SK-N-MC (cell line): Measurements from ENCODE around the gene DNAJB1.
"Not testable (repeated sequence)": the region's sequence is repeated elsewhere in the genome, so short reads cannot be mapped to it uniquely, and the experiment has no call there.

ENCODE experiments used
- DNase-seq: peaks from one replicate; pipeline ENCODE4 v3.0.0-alpha.2; 2011; ENCODE audit warnings: low read depth, low spot score
- H3K27ac ChIP-seq: fragments of 200-600 bp; sonication (generic); 2 replicates; pipeline ENCODE4 v1.5.1; 2016; ENCODE audit warnings: mixed run types
- H3K36me3 ChIP-seq: fragments of 200-600 bp; sonication (generic); 2 replicates; pipeline ENCODE4 v1.6.1; 2017; ENCODE audit warnings: antibody characterized with exemption, low read length, mixed read lengths; ENCODE audit not compliant: insufficient read depth
- H3K4me3 ChIP-seq: fragments of 200-600 bp; sonication (generic); 2 replicates; pipeline ENCODE4 v1.5.1; 2016
- H3K9ac ChIP-seq: fragments of 200-600 bp; sonication (generic); 2 replicates; pipeline ENCODE4 v1.8.0; 2017; ENCODE audit warnings: mixed run types, mixed read lengths; ENCODE audit not compliant: insufficient read length
- H3K9me3 ChIP-seq: fragments of 200-600 bp; sonication (generic); 2 replicates; pipeline ENCODE4 v1.6.1; 2017; ENCODE audit warnings: low read depth, mild to moderate bottlenecking, antibody characterized with exemption, low read length, moderate library complexity, mixed read lengths
- EZH2 ChIP-seq: fragments of 200-600 bp; sonication (generic); IDR thresholded peaks from one replicate; pipeline ENCODE4 v1.6.1; 2017; ENCODE audit warnings: antibody characterized with exemption
- FOXP2 ChIP-seq: optimal IDR thresholded peaks from 2 replicates; pipeline ENCODE3; 2011; ENCODE audit warnings: mild to moderate bottlenecking, moderate library complexity; ENCODE audit not compliant: insufficient read depth; ENCODE audit errors: extremely low read length, control extremely low read depth
- POLR2AphosphoS5 ChIP-seq: IDR thresholded peaks from 2 replicates; pipeline ENCODE4 v1.6.1; 2012; ENCODE audit warnings: mild to moderate bottlenecking, low read depth, low read length, borderline replicate concordance

DNAJB1 gene

DNA sequence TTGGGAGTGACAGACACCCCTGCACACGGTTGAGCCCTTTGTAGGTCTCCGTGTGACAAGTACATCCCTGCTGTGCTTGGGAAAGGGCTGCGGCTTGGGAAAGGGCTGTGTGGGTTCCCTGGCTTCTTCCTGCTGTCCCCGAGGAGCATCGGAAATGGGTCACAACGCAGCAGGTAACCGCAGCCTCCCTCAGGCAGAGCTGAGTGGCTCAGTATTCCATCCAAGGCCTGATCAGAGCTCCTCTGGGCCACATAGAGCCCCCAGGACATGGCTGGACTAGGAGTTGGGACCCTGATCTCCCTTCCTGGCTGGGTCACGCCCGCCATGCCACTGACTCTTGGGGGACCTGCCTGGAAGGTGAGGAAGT is 27.5 kb upstream of the DNAJB1 start:
- peak overlapping the region; percentile 63 for H3K4me3 ChIP-seq
- no peak overlapping the region for H3K9ac ChIP-seq
- H3K36me3 ChIP-seq, result peaks cover 13% of the 10 kb centered on the region
- peak overlapping the region; percentile 85 for H3K27ac ChIP-seq
- no peaks in the 10 kb centered on the region for H3K9me3 ChIP-seq
- TF ChIP-seq POLR2AphosphoS5, result no peak
- no peak for TF ChIP-seq FOXP2
- no peak for TF ChIP-seq EZH2
- DNase-seq, result no peak

DNA sequence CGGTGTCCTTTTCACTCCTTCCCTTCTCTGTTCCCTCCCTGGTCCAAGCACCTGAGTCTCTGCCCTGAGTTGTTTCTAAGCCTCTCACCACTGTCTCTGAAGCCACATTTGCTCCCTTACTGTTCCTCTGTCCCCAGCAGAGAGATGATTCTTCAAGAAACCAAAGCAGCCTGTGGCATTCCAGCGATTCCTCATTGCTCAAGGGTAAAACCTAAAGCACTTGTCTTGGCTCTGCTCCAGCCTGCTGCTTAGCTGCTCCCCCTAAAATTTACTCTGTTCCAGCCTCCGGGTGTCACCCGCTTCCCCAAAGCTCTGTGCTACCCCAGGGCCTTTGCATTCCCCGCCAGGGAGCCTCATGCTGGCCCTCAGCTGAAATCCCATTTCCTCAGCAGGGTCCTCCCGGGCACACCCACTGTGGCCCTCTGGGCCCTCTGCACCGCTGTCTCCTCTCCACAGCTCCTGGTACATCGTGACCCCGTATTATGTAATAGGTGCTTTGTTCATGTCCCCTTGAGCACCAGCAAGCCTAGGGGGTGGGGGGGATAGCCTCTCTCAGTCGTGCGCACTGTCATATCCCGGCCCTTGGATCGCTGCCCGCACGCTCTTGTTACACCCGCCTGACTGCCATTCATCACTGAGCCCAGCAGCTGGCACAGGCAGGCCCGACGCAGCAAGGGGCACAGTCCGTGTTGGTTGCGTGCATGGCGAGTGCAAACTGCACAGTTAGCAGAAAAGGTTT is 26.9 kb upstream of the DNAJB1 start:
- Histone ChIP-seq H3K36me3 (peaks cover 13% of the 10 kb centered on the region), H3K27ac (peak overlapping the region; percentile 85), H3K4me3 (peak overlapping the region; percentile 63), H3K9ac (peak overlapping the region; percentile 9), H3K9me3 (no peaks in the 10 kb centered on the region)
- TF ChIP-seq EZH2 (no peak), POLR2AphosphoS5 (0 out of 2 replicates have a peak, but pooled peaks have one; percentile 37)
- DNase-seq, result no peak

DNA sequence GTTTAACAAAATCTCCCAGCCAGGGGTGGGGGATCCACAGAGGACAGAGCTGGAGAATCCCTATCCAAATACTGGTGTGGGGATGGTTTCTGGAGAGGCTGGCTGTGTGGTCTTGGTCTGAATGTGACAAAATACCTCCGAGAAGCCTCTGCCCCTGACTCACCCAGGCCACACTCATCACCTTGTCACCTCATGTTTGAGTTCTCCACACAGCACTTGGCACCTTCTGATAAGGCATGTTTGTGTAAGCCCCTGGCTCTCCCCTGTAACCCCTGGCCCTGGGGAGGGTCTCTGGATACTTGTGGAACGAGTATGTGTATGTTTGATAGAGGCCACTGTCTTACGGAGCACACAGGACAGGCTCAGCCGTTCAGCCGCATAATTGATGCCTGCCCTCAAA is 25.9 kb upstream of the DNAJB1 start:
- DNase-seq, result no peak
- H3K27ac ChIP-seq, result peak overlapping the region; percentile 84
- no peak overlapping the region for H3K4me3 ChIP-seq
- H3K36me3 ChIP-seq, result peaks cover 14% of the 10 kb centered on the region
- TF ChIP-seq EZH2 (no peak), FOXP2 (no peak)
- H3K9me3 ChIP-seq, result no peaks in the 10 kb centered on the region
- H3K9ac ChIP-seq, result no peak overlapping the region

DNA sequence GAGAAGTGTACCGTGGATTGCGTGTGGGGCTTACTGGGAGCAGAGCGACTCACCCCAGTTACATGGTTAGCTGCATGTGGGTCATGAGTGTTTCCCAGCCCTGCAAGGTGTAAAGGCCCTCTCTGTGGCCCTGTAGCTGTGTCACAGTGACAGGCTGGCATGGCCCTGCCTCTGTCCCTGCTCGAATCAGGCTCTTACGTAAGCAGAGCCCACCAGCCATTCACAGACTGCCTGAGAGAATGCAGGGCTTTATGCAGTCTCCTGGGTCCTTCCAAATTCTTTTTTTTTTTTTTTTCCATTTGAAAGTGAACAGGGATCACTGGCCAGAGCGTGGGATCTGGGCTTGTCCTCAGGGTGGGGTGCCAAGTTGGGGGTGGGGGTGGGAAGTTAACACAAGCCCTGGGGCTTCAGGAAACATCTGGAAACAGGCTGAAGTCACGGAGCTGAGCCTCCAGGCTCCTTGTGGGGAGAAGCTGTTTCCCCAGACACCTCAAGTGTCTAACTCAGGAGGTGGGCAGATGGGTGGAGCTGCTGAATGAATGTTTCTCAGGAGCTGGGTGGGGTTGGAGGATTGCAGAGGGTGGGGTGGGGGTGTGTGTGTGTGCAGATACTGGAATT is 24.6 kb upstream of the DNAJB1 start:
- Histone ChIP-seq H3K4me3 (peak overlapping the region; percentile 50), H3K36me3 (peaks cover 5% of the 10 kb centered on the region; the same call in 1 of the 2 replicates), H3K27ac (peak overlapping the region; percentile 98), H3K9me3 (no peaks in the 10 kb centered on the region), H3K9ac (peak overlapping the region; percentile 10)
- peak; percentile 95 for DNase-seq
- peak; percentile 59; the same call in 1 of the 2 replicates for TF ChIP-seq POLR2AphosphoS5
- peak; percentile 36 for TF ChIP-seq FOXP2
- no peak for TF ChIP-seq EZH2

DNA sequence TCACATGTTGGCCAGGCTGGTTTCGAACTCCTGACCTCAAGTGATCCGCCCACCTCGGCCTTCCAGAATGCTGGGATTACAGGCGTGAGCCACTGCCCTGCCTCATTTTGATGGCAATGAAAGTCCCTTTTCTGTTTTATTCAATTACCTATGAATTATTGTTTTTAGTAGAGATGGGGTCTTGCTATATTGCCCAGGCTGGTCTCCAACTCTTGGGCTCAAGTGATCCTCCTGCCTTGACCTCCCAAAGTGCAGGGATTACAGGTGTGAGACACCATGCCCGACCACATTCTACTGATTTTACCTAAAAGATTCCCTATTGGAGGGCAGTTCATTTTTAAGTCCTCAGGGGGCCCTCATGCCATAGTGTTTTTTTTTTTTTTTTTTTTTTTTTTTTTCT is 23.8 kb upstream of the DNAJB1 start:
- H3K9ac ChIP-seq, H3K9me3 ChIP-seq, DNase-seq, H3K4me3 ChIP-seq, H3K36me3 ChIP-seq: not testable (repeated sequence)
- peak overlapping the region; percentile 98 for H3K27ac ChIP-seq

DNA sequence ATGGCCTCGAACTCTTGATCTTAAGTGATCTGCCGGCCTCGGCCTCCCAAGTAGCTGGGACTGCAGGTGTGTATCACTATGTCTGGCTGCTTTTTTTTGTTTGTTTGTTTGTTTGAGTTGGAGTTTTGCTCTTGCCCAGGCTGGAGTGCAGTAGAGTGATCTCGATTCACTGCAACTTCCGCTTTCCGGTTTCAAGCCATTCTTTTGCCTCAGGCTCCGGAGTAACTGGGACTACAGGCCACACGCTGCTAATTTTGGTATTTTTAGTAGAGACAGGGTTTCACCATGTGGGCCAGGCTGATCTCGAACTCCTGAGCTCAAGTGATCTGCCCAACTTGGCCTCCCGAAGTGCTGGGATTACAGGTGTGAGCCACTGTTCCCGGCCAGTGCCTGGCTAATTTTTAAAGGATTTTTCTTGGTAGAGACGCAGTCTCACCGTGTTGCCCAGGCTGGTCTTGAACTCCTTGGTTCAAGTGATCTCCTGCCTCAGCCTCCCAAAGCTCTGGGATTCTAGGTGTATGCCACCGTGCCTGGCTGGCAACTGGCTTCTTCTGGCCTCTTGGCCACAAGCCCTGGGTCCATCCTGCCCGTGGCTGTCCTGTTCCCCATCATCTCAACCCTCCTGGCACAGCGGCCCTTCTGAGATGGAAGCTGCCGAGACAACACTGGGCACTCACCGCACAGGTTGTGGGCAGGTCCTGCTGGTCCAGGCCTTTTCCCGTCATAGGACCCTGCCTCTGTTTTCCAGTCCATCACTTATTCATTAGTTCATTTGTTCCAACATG is 22.7 kb upstream of the DNAJB1 start:
- Histone ChIP-seq H3K27ac (peak overlapping the region; percentile 98), H3K36me3 (peaks cover 5% of the 10 kb centered on the region; the same call in 1 of the 2 replicates)
- no peak for DNase-seq

DNA sequence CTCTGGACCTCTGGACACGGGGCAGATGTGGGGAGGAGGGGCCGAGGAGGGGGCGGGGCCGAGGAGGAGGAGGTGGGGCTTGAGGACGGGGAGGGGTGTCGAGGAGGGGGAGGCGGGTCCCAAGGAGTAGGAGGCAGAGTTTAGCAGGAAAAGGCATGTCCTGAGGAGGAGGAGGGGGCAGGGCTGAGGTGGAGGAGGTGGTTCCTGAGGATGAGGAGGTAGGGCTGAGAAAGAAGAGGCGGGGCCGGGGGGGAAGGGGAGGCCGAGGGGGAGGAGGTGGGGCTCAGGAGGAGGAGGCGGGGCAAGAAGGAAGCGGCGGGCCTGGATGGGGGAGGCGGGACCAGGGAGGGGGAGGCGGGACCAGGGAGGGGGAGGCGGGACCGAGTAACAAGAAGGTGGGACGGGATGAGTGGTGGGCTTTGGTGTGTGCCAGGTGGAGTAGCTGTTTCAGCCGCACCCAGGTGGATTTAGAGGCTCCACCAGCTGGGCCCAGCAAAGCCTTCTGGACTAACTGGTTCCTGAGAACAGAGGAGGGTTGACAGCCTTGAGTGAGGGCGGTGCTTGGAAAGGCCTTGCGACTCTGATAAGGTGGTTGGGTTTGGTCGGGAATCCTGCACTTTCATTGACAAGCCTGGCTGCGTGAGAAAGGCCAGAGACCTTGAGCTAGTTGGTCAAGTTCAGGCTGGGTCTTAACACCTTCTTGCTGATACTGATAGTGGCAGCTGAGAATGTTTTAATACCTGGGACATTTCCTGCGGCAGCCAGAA is 18.9 kb upstream of the DNAJB1 start:
- H3K4me3 ChIP-seq, result peak overlapping the region; percentile 30; the same call in 1 of the 2 replicates
- TF ChIP-seq FOXP2 (no peak), POLR2AphosphoS5 (no peak), EZH2 (no peak)
- H3K9me3 ChIP-seq, result no peaks in the 10 kb centered on the region
- H3K27ac ChIP-seq, result peak overlapping the region; percentile 60
- no peak overlapping the region for H3K9ac ChIP-seq
- no peak for DNase-seq
- peaks cover 25% of the 10 kb centered on the region for H3K36me3 ChIP-seq

More for the DNA sequence above, 22.7 kb upstream of the DNAJB1 start:
- no peaks in the 10 kb centered on the region for H3K9me3 ChIP-seq
- no peak for TF ChIP-seq POLR2AphosphoS5
- no peak for TF ChIP-seq FOXP2
- TF ChIP-seq EZH2, result no peak
- peak overlapping the region; percentile 10; the same call in 1 of the 2 replicates for H3K4me3 ChIP-seq
- H3K9ac ChIP-seq, result no peak overlapping the region

DNA sequence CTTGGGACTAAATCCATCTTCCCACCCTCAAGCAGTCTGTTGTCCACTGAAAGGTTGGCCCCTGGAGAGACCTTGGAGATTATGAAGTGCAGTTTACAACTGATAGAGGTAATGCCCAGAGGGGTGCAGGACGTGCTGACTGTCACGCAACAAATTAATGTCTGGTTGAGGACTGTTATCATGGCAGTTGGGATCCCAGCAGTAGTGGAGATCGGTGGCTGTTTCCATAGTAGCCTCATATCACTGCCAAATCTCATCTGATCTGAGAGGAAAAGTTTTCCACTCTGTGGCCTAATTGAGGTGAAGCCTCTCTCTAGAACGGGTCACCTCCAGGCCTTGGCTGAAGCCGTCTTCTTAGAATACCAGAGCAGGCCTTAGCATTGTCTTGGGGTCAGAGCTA is 15.3 kb upstream of the DNAJB1 start:
- DNase-seq, result no peak
- Histone ChIP-seq H3K36me3 (peaks cover 21% of the 10 kb centered on the region), H3K9ac (no peak overlapping the region), H3K27ac (no peak overlapping the region; the same call in 1 of the 2 replicates), H3K9me3 (no peaks in the 10 kb centered on the region), H3K4me3 (no peak overlapping the region)
- TF ChIP-seq POLR2AphosphoS5 (no peak), FOXP2 (no peak), EZH2 (no peak)
